GM19193 (cell line): ENCODE data around the gene SH2B2.

ENCODE experiments used
- POLR2A ChIP-seq: IDR thresholded peaks from 4 replicates; pipeline ENCODE4 v1.6.1; 2011; ENCODE audit not compliant: insufficient read depth, insufficient read length; ENCODE audit errors: extremely low read depth

The SH2B2 gene

GRCh38 chr7:102275123-102275703 lies 11.5 kb upstream of the SH2B2 start:
- TF ChIP-seq POLR2A = no peak

DNA sequence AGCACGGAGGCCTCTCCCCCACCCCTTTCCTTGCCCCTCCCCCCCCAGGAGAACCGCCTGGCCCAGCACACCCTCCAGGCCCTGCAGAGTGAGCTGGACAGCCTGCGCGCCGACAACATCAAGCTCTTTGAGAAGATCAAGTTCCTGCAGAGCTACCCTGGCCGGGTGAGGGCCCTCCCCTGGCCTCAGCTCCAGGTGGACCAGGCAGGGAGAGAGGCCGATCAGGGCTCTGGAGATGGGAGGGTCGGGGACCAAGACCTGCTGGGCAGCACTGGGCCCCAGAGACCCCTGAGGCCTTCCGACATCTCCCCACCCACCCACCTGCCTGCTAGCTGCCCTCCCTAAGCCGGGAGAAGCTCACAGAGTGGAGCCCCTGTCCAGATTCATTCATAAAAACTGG lies 8.8 kb upstream of the SH2B2 start:
- no peak for TF ChIP-seq POLR2A

DNA sequence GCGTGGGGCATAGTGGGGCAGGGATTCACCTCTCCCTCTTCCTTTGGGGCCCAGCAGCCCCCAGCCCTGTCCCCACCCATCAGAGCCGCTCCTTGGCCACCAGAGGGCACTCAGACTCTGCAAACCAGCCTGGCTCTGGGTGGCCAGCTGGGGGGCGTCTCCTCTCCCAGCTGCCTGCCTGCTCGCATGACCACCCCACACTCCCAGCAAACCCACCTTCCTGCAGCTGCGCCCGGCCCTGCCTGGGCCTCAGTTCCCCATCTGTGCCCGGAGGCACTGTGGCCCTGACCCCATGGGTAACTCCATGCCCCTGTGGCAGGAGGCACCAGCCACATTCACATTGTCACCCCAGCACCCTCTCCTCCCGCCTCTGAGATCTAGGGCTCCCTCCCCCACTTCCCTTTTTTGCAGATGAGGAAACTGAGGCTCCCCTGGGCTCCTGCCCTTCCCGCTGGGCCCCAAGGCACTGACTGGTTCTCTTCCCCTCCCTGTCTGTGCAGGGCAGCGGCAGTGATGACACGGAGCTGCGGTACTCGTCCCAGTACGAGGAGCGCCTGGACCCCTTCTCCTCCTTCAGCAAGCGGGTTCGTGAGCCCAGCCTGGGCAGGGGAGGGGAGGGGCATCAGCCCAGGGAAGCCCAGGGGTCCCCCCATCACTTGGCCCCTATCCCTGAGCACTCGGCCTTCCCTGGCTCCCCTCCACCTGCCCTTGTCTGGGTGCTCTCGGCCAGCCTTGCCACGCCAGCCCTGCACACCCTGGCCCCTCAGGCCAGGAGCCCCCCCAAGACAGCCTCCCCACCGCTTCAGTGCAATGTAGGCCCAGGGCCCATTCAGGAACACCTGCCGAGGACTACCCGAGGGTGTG lies 6.9 kb upstream of the SH2B2 start:
- TF ChIP-seq POLR2A = no peak

- TF ChIP-seq POLR2A = no peak
Observed at GRCh38 chr7:102280521-102280920, 6.1 kb upstream of the SH2B2 start.

- TF ChIP-seq POLR2A = no peak
Observed at GRCh38 chr7:102281785-102282184, 4.9 kb upstream of the SH2B2 start.

DNA sequence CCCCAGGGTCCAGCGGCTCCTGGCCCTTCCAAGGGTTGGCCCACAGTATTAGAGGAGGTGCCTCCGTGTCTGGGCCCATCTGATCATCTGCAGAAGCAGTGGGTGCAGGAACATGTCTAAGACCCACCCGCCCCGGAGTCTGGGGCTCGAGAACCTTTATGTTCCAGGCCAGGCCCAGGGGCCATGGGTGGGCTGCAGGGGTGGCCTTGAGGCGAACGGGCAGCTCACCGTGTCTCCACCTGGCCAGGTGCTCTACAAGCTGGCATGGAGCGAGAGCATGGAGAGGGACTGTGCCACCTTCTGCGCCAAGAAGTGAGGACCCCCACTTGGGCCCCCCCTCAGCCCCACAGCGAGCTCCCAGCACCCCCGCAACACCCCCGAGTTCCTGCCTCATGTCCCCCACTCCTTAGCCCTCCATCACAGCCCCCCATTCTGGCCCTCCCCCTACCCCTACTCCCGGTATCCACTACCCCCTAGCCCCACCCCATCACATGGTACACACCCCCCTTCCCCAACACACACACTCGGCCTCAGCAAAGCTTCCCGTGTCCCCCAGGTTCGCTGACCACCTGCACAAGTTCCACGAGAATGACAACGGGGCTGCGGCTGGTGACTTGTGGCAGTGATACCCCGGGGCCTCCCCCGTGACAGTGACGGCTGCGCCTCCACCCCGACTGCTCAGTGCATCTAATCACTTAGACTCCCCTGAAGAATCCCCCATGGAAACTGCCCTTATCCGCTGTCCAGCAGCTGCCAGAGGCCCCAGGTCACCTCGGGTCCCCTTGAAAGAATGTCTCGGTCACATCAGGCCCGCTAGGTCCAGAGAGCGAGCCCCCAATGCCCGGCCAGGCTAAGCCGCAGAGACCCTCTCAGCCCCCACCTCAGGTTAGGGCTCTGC lies 4.0 kb upstream of the SH2B2 start:
- TF ChIP-seq POLR2A = no peak

GRCh38 chr7:102283477-102284189 lies 3.0 kb upstream of the SH2B2 start:
- no peak for TF ChIP-seq POLR2A

GRCh38 chr7:102284399-102284798 lies 2.3 kb upstream of the SH2B2 start:
- no peak for TF ChIP-seq POLR2A

DNA sequence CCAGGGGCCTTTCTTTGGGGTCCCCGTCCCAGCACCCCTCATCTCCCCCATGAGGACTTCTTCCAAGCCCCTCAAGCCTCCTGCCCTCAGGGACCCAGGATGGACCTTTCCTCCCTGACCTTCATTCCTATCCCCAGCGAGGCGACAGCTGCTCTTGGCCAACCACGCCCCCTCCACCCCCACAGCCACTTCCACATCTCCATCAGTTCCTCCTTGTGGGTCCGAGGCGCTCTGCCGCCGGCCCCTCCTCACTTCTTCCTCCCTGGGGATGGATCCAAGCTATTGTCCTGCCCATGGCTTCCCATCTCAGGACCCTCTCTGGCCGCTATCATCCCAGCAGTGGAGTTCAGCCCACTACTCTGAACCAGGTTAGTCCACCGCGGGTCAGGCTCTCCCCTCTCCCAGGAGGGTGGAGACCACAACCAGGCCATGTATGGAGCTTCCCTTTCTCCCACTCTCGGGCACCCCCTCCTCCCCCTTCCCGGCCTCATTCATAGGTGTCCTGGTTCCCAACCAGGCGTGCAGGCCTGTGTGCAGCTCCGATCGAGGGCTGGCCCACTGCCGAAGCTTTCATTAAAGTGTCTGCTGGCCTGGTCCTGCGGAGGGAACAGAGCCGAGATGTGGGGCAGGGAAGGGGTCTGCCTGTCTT lies 1.7 kb upstream of the SH2B2 start:
- TF ChIP-seq POLR2A = no peak

GRCh38 chr7:102285540-102286236 lies 980 bp upstream of the SH2B2 start:
- no peak for TF ChIP-seq POLR2A

DNA sequence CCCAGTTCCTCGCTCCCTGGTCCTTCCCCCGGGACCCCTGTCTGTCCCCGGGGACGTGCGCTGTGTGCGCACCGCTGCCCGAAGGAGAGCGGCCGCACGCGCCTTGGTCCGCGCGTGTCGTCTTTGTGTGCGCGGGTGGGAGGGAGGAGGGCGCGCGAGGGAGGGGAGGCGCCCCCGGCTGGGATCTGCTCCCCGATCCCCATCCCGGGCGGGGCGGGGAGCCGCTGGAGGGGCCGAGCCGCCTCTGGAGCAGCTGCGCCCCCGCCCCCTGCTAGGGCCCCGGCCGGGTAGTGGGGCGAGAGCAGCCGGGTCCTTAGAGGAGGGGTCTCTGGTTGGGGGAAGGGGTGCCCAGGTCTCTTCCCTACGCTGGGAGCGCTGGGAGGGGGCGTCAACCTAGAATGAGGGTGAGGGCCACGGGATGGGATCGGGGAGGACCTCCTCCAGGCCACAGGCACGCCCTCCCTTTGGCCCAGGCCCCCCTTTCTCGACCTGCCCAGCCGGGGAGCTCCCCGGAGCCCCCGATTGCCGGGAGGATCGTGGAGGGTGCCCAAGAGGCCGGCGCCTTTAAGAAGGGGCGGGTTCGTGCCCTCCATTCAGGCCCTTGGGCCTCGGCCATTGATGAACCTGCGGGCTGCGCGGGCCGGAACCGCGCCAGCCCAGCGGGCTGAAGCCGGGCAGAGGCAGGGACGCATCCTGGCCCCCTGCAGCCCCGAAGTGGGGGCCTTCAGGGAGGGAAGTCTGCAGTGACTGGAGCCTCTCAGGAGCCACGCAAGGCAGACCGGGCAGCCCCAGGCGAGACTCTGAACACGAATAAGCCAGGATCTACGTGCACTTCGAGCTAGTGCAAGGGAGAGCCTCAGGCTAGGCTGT lies 678 bp downstream of the SH2B2 start:
- no peak for TF ChIP-seq POLR2A

- TF ChIP-seq POLR2A = no peak
Observed at GRCh38 chr7:102287981-102288278, 1.3 kb downstream of the SH2B2 start.

GRCh38 chr7:102288285-102288930 lies 1.7 kb downstream of the SH2B2 start:
- no peak for TF ChIP-seq POLR2A

- no peak for TF ChIP-seq POLR2A
Observed at GRCh38 chr7:102289057-102289456, 2.4 kb downstream of the SH2B2 start.
